KOPT-K1 (cell line): ENCODE results near the gene FLNC.
A peak's percentile ranks its signal among the peaks of the same experiment; 100 is the strongest.

Experiments used
- H3K27ac ChIP-seq: fragments of 200-600 bp; sonication (generic); 2 replicates; pipeline ENCODE4 v1.5.1; 2016; ENCODE audit warnings: antibody characterized with exemption, mild to moderate bottlenecking, low read depth, low read length; ENCODE audit not compliant: poor library complexity, severe bottlenecking
- H3K36me3 ChIP-seq: fragments of 200-600 bp; sonication (generic); 2 replicates; pipeline ENCODE4 v1.5.1; 2017; ENCODE audit warnings: antibody characterized with exemption, mild to moderate bottlenecking, low read length, moderate library complexity; ENCODE audit not compliant: insufficient read depth
- H3K9me3 ChIP-seq: fragments of 200-600 bp; sonication (generic); 2 replicates; pipeline ENCODE4 v1.5.1; 2017; ENCODE audit warnings: antibody characterized with exemption, low read length, mild to moderate bottlenecking; ENCODE audit not compliant: insufficient read depth, poor library complexity, severe bottlenecking

FLNC gene

GRCh38 chr7:128858380-128859231 is 28.4 kb downstream of the FLNC start:
- Histone ChIP-seq H3K9me3 (no peaks in the 10 kb centered on the region), H3K27ac (no peak overlapping the region), H3K36me3 (no peaks in the 10 kb centered on the region)

- no peaks in the 10 kb centered on the region for H3K9me3 ChIP-seq
- H3K27ac ChIP-seq, result no peak overlapping the region
- no peaks in the 10 kb centered on the region for H3K36me3 ChIP-seq
Measured at GRCh38 chr7:128859232-128860157, 29.3 kb downstream of the FLNC start.

GRCh38 chr7:128860158-128861073 is 30.2 kb downstream of the FLNC start:
- Histone ChIP-seq H3K27ac (peak overlapping the region; percentile 7), H3K9me3 (no peaks in the 10 kb centered on the region), H3K36me3 (peaks cover 7% of the 10 kb centered on the region; the same call in 1 of the 2 replicates)

GRCh38 chr7:128861957-128862570 is 31.9 kb downstream of the FLNC start:
- H3K27ac ChIP-seq, result peak overlapping the region; percentile 70
- H3K36me3 ChIP-seq, result peaks cover 21% of the 10 kb centered on the region; the same call in 1 of the 2 replicates
- no peaks in the 10 kb centered on the region for H3K9me3 ChIP-seq

- Histone ChIP-seq H3K27ac (peak within 1 kb of the TSS; percentile 70), H3K36me3 (peaks cover 21% of the 10 kb centered on the region; the same call in 1 of the 2 replicates), H3K9me3 (no peaks in the 10 kb centered on the region)
Measured at GRCh38 chr7:128862571-128863432, 32.6 kb downstream of the FLNC start, which contains the start of gene ATP6V1F. Gene ATP6V1F, plus strand, starts transcription at chr7:128862856. Its CDS starts 49 bp downstream, at chr7:128862905.

GRCh38 chr7:128863433-128863989 is 33.3 kb downstream of the FLNC start:
- peak overlapping the region; percentile 70 for H3K27ac ChIP-seq
- peaks cover 21% of the 10 kb centered on the region; the same call in 1 of the 2 replicates for H3K36me3 ChIP-seq
- H3K9me3 ChIP-seq, result no peaks in the 10 kb centered on the region

GRCh38 chr7:128865303-128865702 is 35.1 kb downstream of the FLNC start:
- Histone ChIP-seq H3K27ac (no peak overlapping the region), H3K36me3 (peaks cover 21% of the 10 kb centered on the region; the same call in 1 of the 2 replicates), H3K9me3 (no peaks in the 10 kb centered on the region)

- Histone ChIP-seq H3K27ac (no peak overlapping the region), H3K36me3 (peaks cover 21% of the 10 kb centered on the region; the same call in 1 of the 2 replicates), H3K9me3 (no peaks in the 10 kb centered on the region)
Measured at GRCh38 chr7:128865996-128866877, 36.0 kb downstream of the FLNC start.

GRCh38 chr7:128867241-128867640 is 37.0 kb downstream of the FLNC start:
- H3K9me3 ChIP-seq, result no peaks in the 10 kb centered on the region
- H3K36me3 ChIP-seq, result peaks cover 21% of the 10 kb centered on the region; the same call in 1 of the 2 replicates
- no peak overlapping the region for H3K27ac ChIP-seq

GRCh38 chr7:128867842-128868623 is 37.8 kb downstream of the FLNC start:
- Histone ChIP-seq H3K9me3 (no peaks in the 10 kb centered on the region), H3K27ac (no peak overlapping the region), H3K36me3 (peaks cover 21% of the 10 kb centered on the region; the same call in 1 of the 2 replicates)

- no peaks in the 10 kb centered on the region for H3K9me3 ChIP-seq
- peaks cover 21% of the 10 kb centered on the region; the same call in 1 of the 2 replicates for H3K36me3 ChIP-seq
- H3K27ac ChIP-seq, result no peak overlapping the region
Measured at GRCh38 chr7:128868624-128869137, 38.5 kb downstream of the FLNC start.
